ENCODE data around the gene ITGBL1. TPM values are rescaled to one million over a fixed set of nuclear protein-coding genes. Genes with fewer than 3 reads are reported as not detected.
"Not testable (repeated sequence)": the region's sequence is repeated elsewhere in the genome, so short reads cannot be mapped to it uniquely, and the experiment has no call there.

ITGBL1 gene
- total and polyA plus RNA-seq, 2 of the 4 experiments (the other 2 are of a cell fraction): 22.2 to 24.2 TPM

- CTCF ChIA-PET; H2AK5ac ChIP-seq (ENCODE audit: low read depth, low read length); H3K27me3 ChIP-seq (ENCODE audit: control insufficient read depth, insufficient read depth, low read length); H4K91ac ChIP-seq (ENCODE audit: insufficient read depth, low read depth, low read length); H3K27ac ChIP-seq (ENCODE audit: insufficient read depth, low read length); H2AK9ac ChIP-seq (replicated peaks; ENCODE audit: low read depth, low read length, poor library complexity); H2BK120ac ChIP-seq (ENCODE audit: low read depth, low read length); POLR2A ChIA-PET (ENCODE audit: unreplicated experiment); H3K9me3 ChIP-seq (ENCODE audit: control insufficient read depth, insufficient read depth, low read length); H3K9ac ChIP-seq (ENCODE audit: low read depth, low read length); H4K8ac ChIP-seq (ENCODE audit: low read depth in 2 of 2, low read length in 2 of 2); H4K5ac ChIP-seq (ENCODE audit: low read depth, low read length); H2BK20ac ChIP-seq (ENCODE audit: low read depth, low read length); H2AFZ ChIP-seq (replicated peaks; ENCODE audit: low read length, poor library complexity); H4K20me1 ChIP-seq (ENCODE audit: insufficient read depth, low read length); H3K36me3 ChIP-seq (ENCODE audit: control insufficient read depth, insufficient read depth, low read length); intact Hi-C loops (cut with micrococcal nuclease); H3K79me1 ChIP-seq (ENCODE audit: low read depth in 1 of 2, low read length in 2 of 2); dilution Hi-C loops (cut with HindIII; ENCODE audit: low sequenced_read_pairs, unreplicated experiment); H3K14ac ChIP-seq (replicated peaks; ENCODE audit: low read depth, low read length); H3K56ac ChIP-seq (ENCODE audit: extremely low read depth, insufficient read depth, low read length); H3K4me1 ChIP-seq (ENCODE audit: control insufficient read depth, insufficient read depth, low read length); H3K4me2 ChIP-seq (ENCODE audit: low read depth, low read length); H3K18ac ChIP-seq (ENCODE audit: low read depth, low read length); H3K23ac ChIP-seq (ENCODE audit: low read depth, low read length); in situ Hi-C loops (cut with MboI; ENCODE audit: low sequenced_read_pairs); ATAC-seq (ENCODE audit: low read depth); H2BK15ac ChIP-seq (ENCODE audit: low read depth, low read length); BruUV-seq (replicated peaks); H3K4ac ChIP-seq (ENCODE audit: low read depth, low read length); DNase-seq; H3K9me1 ChIP-seq (ENCODE audit: insufficient read depth, low read length); H2BK5ac ChIP-seq (ENCODE audit: low read depth, low read length, poor library complexity, severe bottlenecking); H3K4me3 ChIP-seq (ENCODE audit: insufficient read depth, low read depth, low read length): not testable (repeated sequence)
- 100% methylated on average over 5 of the region's 11 CpGs; no CpG with 5 or more reads in 1 of the 2 experiments for WGBS, 2 experiments (ENCODE audit: extremely low coverage in 2 of 2, insufficient read length in 1 of 2)
Measured at GRCh38 chr13:101544544-101544943, 92.1 kb downstream of the ITGBL1 start.

All from IMR-90 (cell line).